ENCODE measurements around the gene DYNLT5.

DNA sequence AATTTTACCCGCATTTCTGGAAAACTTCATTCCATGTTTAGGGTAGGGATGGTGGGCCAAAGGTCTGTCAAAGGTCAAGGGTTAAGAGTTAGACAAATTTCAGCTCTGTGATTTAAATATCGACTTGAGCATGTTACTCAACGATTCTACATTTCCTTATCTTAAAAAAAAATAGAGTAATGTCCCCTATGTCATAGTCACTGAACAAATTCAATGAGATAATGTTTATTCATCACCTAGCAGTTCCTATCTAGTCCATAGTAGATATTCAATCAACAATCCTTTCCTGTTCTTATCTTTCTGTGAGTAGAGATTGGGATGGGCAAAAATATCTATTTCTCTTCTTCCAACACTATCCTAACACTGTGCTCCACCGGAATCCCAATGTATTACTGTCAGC lies 1.1 kb upstream of the DYNLT5 start:
- TF ChIP-seq, protein P1, sequence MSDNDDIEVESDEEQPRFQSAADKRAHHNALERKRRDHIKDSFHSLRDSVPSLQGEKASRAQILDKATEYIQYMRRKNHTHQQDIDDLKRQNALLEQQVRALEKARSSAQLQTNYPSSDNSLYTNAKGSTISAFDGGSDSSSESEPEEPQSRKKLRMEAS (IDR thresholded peaks at IDR 0.05; ENCODE audit: low read depth, low read length): no peak
- TF ChIP-seq, protein P2, sequence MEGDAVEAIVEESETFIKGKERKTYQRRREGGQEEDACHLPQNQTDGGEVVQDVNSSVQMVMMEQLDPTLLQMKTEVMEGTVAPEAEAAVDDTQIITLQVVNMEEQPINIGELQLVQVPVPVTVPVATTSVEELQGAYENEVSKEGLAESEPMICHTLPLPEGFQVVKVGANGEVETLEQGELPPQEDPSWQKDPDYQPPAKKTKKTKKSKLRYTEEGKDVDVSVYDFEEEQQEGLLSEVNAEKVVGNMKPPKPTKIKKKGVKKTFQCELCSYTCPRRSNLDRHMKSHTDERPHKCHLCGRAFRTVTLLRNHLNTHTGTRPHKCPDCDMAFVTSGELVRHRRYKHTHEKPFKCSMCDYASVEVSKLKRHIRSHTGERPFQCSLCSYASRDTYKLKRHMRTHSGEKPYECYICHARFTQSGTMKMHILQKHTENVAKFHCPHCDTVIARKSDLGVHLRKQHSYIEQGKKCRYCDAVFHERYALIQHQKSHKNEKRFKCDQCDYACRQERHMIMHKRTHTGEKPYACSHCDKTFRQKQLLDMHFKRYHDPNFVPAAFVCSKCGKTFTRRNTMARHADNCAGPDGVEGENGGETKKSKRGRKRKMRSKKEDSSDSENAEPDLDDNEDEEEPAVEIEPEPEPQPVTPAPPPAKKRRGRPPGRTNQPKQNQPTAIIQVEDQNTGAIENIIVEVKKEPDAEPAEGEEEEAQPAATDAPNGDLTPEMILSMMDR (IDR thresholded peaks at IDR 0.05; ENCODE audit: low read depth, low read length): no peak
- TF ChIP-seq POLR2A (IDR thresholded peaks at IDR 0.05; ENCODE audit: extremely low read depth, insufficient read length): no peak
- no peak for TF ChIP-seq MYC (IDR thresholded peaks at IDR 0.05; ENCODE audit: low read depth, low read length)
